Ovary (tissue), 3 donors: ENCODE data around the gene PKP2.

Experiments used
- EP300 ChIP-seq: sonication (generic); formaldehyde crosslinking; IDR thresholded peaks from one replicate; pipeline ENCODE4 v1.6.1; 2017; ENCODE audit warnings: antibody characterized with exemption
- TF ChIP-seq, protein P1 (sequence below), 3 donors: fragments of 450-650 bp in 2 of 3; fragments of 200-600 bp in 1 of 3; IDR thresholded peaks; one replicate each; pipeline versions ENCODE4 v1.5.1 to v1.8.0; 2016 to 2022; ENCODE audit warnings: antibody characterized with exemption in 3 of 3, mild to moderate bottlenecking in 1 of 3
- donor health status: DM: no; HTN: no; CAD: no.

DNA sequence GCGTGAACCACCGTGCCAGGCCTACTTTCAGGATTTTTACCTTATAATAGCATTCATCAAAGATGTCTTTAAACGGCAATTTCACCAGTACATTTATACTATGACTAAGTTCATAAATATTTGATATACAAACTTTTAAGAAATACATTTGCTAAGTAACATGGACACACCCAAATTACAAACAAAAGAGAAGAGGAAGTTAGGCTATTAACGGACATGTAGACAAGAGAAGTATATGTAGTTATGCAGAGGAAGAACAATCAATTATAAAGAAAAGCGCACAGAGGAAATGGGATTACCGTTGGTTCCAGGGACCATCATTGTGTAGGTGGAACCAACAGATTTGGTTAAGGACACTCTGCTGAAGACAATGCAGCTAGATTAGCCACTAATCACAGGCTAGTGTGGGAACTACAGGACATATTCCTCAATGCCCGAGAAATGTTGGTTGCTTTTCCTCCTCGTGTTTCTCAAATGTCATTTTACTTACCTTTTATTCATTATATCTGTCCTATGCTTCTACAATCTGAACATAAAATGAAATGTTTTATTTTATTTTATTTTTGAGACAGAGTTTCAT, 24.0 kb upstream of the PKP2 start:
- TF ChIP-seq, protein P1, sequence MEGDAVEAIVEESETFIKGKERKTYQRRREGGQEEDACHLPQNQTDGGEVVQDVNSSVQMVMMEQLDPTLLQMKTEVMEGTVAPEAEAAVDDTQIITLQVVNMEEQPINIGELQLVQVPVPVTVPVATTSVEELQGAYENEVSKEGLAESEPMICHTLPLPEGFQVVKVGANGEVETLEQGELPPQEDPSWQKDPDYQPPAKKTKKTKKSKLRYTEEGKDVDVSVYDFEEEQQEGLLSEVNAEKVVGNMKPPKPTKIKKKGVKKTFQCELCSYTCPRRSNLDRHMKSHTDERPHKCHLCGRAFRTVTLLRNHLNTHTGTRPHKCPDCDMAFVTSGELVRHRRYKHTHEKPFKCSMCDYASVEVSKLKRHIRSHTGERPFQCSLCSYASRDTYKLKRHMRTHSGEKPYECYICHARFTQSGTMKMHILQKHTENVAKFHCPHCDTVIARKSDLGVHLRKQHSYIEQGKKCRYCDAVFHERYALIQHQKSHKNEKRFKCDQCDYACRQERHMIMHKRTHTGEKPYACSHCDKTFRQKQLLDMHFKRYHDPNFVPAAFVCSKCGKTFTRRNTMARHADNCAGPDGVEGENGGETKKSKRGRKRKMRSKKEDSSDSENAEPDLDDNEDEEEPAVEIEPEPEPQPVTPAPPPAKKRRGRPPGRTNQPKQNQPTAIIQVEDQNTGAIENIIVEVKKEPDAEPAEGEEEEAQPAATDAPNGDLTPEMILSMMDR (IDR thresholded peaks at IDR 0.05): no peak
- TF ChIP-seq EP300: no peak
